Measurements from ENCODE around the gene GPRC5C.
A peak's percentile ranks its signal among the peaks of the same experiment; 100 is the strongest.
"Not testable (repeated sequence)": the region's sequence is repeated elsewhere in the genome, so short reads cannot be mapped to it uniquely, and the experiment has no call there.

Gene GPRC5C

DNA sequence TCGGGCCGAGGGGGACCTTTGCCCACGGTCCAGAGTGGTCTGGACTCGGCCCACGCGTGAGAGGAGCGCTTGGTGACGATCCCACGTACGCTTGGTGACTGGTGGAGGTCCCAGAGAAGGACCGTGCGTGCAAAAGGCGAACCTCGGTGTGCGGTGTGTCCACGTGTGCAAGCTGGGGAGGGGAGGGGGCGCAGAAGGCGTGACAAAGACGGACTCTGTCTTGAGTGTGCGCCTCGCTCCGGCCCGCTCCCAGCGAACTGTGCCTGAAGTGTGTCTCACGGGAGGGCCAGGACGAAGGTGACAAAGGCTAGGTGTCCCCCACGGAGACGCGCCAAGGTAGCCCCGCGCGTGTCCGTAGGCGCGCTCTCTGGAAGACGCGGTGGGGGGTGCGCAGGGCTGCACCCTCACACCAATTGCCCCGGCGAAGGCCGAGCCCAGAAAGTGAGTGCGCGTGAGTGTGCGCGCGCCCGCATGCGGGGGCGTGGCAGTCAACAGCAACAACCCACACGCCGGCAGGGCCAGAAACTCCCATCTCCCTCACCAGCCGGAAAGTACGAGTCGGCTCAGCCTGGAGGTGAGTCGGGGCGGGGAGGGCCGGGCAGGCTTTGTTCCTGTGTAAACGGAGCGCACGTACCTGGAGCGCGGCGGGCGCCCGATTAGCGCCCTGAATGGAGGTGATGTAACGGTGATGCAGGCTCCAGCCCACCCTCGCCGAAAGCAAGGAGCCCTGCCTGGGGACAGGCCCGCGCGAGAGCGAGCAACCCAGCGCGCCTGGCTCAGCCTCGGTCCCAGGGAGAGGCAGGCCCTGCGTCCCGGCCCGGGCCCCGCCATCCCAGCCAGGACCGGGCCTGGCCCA, at the start of gene GPRC5C:
Gene GPRC5C, plus strand, starts transcription at position 521 of the 856 bp plus-strand sequence. CDS start 7,689 bp downstream, outside the sequence.
- peak; percentile 85 for DNase-seq

DNA sequence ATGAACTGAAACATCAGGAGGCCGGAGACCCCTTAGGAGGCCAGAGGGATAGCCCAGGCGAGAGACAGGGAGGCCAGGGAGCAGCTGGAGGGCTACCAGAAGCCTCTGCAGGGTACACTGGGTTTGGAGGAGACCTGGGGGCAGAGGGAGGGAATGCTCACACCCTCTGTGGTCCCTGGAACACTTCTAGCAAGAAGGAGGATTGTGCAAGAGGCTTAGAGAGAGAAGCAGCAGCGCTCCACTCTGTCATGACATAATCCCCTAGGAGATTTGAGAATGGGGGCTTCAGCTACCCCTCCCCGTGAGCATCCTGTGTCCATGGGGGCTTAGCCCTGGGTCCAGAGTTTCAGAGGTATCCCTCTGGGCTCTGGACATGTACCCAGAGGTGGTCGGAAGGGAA, 48.7 kb upstream of the GPRC5C start:
- no peak for DNase-seq

- DNase-seq: no peak
Measured at GRCh38 chr17:74385201-74385600, 46.7 kb upstream of the GPRC5C start.

GRCh38 chr17:74386386-74386785, 45.5 kb upstream of the GPRC5C start:
- no peak for DNase-seq

- DNase-seq: no peak
Measured at GRCh38 chr17:74387365-74388218, 44.3 kb upstream of the GPRC5C start.

- DNase-seq: no peak
Measured at GRCh38 chr17:74389084-74389753, 42.7 kb upstream of the GPRC5C start.

- DNase-seq: no peak
Measured at GRCh38 chr17:74389937-74390679, 41.8 kb upstream of the GPRC5C start.

DNA sequence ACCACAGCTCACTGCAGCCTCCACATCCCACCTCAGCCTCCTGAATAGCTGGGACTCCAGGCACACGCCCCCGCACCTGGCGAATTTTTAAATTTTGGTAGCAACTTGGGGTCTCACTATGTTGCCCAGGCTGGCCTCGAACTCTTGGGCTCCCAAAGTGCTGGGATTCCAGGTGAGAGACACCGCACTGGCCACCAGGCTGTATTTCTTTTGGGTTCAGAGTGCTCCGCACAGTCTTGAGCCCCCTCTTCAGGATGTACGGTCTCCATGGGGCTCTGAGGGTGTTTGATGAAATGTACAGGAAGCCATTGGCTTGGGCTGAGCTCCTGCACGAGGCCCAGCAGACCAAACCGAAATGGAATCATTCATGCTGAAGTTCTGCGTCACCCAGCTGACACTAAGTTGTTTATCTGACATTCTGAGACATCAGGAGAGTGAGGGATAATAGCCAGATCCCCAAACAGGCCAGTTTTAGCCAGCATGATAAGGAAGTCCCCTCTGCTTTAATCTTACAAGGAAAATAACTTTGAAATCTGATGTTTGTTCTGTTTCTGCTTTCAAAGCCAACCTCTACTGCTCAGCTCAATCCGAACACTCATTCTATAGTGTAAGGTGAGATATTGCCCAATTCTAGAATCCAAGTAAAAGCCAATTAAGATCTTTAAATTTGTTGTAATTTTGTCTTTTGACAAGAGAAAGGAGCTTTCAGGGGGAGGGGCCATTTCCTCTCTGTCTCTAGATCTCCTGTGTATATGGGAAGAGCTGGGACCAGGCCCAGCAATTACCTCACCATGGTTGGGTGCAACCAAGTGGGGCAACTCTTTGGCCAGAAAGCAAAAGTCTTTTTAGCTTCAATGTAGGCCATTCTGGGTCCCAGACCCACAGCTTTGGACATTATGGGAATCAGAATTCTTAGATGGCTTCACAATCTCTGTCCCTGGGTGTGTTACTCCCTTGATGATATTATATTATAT, 40.9 kb upstream of the GPRC5C start:
- peak; percentile 26 for DNase-seq

DNA sequence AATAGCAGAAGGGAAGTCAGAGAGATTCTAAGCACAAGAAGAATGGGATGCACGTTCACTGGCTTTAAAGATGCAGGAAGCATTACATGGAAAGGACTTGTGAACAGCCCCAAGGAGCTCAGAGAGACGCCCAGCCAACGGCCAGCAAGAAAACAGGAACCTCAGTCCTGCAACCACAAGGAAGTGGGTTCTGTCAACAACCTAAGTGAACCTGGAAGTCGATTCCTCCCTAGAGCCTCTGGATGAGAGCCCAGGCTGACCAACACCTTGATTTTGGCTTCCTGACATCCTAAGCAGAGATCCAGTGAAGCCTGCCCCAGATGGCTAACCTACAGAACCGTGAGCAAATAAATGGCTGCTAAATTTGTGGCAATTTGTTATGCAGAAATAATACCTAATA, 40.1 kb upstream of the GPRC5C start:
- DNase-seq: no peak

GRCh38 chr17:74392848-74393247, 39.0 kb upstream of the GPRC5C start:
- no peak for DNase-seq

GRCh38 chr17:74393346-74393942, 38.4 kb upstream of the GPRC5C start:
- DNase-seq: no peak

DNA sequence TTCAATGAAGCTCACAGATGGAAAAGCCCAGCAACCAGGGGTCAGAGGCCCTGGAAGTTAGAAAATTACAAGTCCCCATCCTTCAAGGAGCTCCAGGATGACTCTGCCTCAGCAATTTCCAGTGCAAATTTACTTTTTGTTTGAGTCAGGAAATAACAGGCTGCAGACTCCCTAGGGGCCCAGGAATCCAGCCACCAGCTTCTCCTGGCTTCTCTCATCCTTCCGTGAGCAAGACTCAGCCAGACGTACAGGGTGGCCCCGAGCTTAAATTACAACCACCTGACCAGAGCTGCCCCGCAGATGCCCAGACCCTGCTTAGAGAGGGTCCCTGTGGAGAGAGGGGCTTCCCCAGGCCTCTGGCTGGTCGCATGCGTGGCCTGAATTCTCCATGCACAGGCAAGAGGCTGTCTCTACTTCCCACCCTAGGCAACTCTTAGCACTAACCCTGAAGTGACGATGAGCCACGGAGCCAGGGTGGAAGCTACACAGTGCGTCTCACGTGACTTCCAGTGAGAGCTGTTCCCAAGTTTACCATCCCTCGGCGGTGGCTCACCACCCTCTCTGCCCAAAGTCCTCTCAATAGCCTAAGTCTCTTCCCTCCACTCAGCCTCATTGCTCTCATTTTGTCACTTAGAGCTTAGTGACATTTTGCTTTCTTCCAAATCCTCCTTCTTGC, 37.5 kb upstream of the GPRC5C start:
- DNase-seq: no peak

DNA sequence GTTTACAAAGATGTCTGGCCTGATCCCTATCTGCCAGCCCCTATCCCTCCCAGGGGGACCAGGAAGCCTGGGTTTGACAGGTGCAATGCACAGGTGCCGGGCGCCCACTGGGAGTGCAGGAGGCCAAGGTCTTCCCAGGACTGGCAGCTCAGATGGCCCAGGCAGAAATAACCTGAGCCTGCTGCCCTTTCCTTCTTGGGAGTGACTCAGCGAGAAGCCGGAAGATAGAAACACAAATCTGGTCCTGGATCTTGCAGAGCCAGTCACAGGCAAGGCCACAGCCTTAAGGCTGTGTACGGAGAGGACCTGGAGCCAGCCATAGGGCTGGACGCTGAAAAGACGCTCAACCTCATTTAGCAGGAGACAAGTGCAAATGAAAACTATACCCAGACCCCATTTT, 36.9 kb upstream of the GPRC5C start:
- no peak for DNase-seq

- DNase-seq: no peak
Measured at GRCh38 chr17:74396567-74396966, 35.3 kb upstream of the GPRC5C start.

GRCh38 chr17:74402048-74402447, 29.8 kb upstream of the GPRC5C start:
- DNase-seq: no peak

DNA sequence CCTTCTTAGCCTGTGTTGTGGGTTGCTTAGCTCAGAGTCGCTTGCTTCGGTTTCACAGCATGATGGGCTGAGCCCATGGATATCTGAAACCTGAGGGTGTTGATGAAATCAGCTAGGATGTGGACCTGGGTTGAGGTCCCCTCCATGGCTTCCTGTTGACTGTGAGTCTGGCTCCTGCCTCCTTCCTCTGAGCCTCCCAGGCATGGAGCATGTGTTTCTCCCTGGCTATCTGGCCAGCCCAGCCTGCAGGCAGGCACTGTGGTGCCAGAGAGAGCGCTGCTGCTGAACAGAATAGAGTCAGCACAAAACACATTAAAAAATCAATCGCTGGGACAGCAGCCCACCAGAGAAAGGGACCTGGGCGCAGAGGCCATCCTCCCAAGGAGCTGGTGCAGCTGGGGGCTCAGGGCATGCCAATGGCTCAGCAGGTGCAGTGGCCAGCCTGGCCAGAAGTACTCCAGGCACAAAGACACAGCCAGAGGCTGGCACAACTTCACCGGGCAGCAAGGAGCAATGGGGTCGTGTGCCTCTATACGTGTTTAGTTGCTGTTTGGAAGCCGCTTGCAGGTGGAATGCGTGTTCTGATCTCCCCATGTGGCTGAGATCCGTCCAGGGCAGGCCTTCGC, 28.3 kb upstream of the GPRC5C start:
- peak; percentile 14 for DNase-seq

- no peak for DNase-seq
Measured at GRCh38 chr17:74404218-74404617, 27.7 kb upstream of the GPRC5C start.

DNA sequence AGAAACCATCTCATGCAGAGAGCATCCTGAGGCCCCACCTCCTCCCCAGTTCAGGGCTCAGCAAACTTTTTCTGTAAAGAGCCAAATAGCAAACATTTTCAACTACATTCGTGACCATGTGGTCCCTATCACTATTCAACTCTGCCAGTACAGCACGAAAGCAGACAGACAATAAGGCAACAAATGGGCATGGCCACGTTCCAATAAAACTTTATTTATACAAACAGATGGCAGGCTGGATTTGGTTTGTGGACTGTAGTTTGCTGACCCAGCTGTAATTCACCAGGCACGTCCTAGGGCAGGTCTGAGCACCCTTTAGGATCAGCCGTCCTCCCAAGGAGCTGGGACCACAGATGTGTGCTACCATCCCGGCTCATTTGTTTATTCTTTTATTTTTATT, 27.1 kb upstream of the GPRC5C start:
- no peak for DNase-seq

DNA sequence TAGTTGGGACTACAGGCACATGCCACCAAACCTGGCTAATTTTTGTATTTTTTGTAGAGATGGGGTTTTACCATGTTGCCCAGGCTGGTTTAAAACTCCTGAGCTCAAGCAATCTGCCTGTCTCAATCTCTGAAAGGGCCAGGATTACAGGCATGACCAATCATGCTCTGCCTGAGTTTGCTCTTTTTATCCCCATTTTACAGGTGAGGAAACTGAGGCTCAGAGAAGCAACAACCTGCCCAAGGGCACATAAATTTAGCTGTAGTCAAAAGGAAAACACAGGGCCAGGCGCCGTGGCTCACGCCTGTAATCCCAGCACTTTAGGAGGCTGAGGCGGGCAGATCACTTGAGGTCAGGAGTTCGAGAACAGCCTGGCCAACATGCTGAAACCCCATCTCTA, 26.6 kb upstream of the GPRC5C start:
- DNase-seq: not testable (repeated sequence)

- no peak for DNase-seq
Measured at GRCh38 chr17:74407384-74407783, 24.5 kb upstream of the GPRC5C start.

All from eye (tissue), 1 donor.